SU-DHL-6 (cell line): ENCODE results near the gene PRXL2A.

Experiments
- H2AFZ ChIP-seq: fragments of 200-600 bp; sonication (generic); 2 replicates; pipeline ENCODE4 v1.6.1; 2014; ENCODE audit warnings: low read depth, mild to moderate bottlenecking, moderate library complexity, mixed read lengths, antibody characterized with exemption, low read length; ENCODE audit not compliant: severe bottlenecking
- H3F3A ChIP-seq: fragments of 200-600 bp; shearing (Covaris generic); 2 replicates; pipeline ENCODE4 v1.6.0; 2016; ENCODE audit warnings: antibody characterized with exemption, mild to moderate bottlenecking; ENCODE audit not compliant: insufficient read depth
- H3K27ac ChIP-seq: fragments of 200-600 bp; sonication (generic); 2 replicates; pipeline ENCODE4 v1.5.1; 2016; ENCODE audit warnings: low read depth, mild to moderate bottlenecking, low read length, moderate library complexity, mixed read lengths
- H3K27me3 ChIP-seq: fragments of 200-600 bp; sonication (generic), shearing (Covaris generic); 2 replicates; pipeline ENCODE4 v1.6.0; 2014; ENCODE audit warnings: mild to moderate bottlenecking, low read length
- H3K36me3 ChIP-seq: fragments of 200-600 bp; sonication (generic); 2 replicates; pipeline ENCODE4 v1.6.1; 2014; ENCODE audit warnings: mild to moderate bottlenecking, low read length, mixed read lengths
- H3K4me2 ChIP-seq: fragments of 300-600, 200-600 bp; shearing (Covaris generic), sonication (generic); 2 replicates; pipeline ENCODE4 v1.6.0; 2014; ENCODE audit warnings: low read length, low read depth, mild to moderate bottlenecking; ENCODE audit not compliant: poor library complexity, severe bottlenecking
- H3K4me3 ChIP-seq: fragments of 200-600 bp; sonication (generic); 2 replicates; pipeline ENCODE4 v1.5.1; 2014; ENCODE audit warnings: antibody characterized with exemption, low read length, mild to moderate bottlenecking, mixed read lengths; ENCODE audit not compliant: insufficient read depth, poor library complexity, severe bottlenecking
- H3K79me2 ChIP-seq: fragments of 200-600 bp; sonication (generic); 2 replicates; pipeline ENCODE4 v1.6.1; 2014; ENCODE audit warnings: mild to moderate bottlenecking, low read length, moderate library complexity; ENCODE audit not compliant: insufficient read depth
- H3K9ac ChIP-seq: fragments of 200-600 bp; sonication (generic); 2 replicates; pipeline ENCODE4 v1.7.0; 2014; ENCODE audit warnings: mild to moderate bottlenecking, low read length
- H3K9me2 ChIP-seq: fragments of 200-600 bp; sonication (generic); replicated peaks from 2 replicates; pipeline ENCODE4 v1.6.1; 2014; ENCODE audit warnings: low read length; ENCODE audit not compliant: insufficient read depth
- H3K9me3 ChIP-seq: fragments of 200-600 bp; sonication (generic); 2 replicates; pipeline ENCODE4 v1.6.1; 2014; ENCODE audit warnings: low read length, mixed read lengths; ENCODE audit not compliant: insufficient read depth
- H4K20me1 ChIP-seq: fragments of 200-600 bp; sonication (generic); 2 replicates; pipeline ENCODE4 v1.6.1; 2014; ENCODE audit warnings: low read depth, mild to moderate bottlenecking, antibody characterized with exemption, low read length, moderate library complexity, mixed read lengths
- EZH2phosphoT487 ChIP-seq: fragments of 200-600 bp; sonication (generic), shearing (Covaris generic); conservative IDR thresholded peaks from 2 replicates; pipeline ENCODE4 v1.6.1; 2018; ENCODE audit warnings: mild to moderate bottlenecking, antibody characterized with exemption, low read length, moderate library complexity, mixed read lengths
- TF ChIP-seq, protein P1 (sequence below): fragments of 200-600 bp; sonication (generic); IDR thresholded peaks from one replicate; pipeline ENCODE4 v1.5.1; 2017; ENCODE audit warnings: antibody characterized with exemption, mild to moderate bottlenecking, low read length, moderate library complexity; ENCODE audit not compliant: insufficient read depth, poor library complexity, severe bottlenecking

Gene PRXL2A

DNA sequence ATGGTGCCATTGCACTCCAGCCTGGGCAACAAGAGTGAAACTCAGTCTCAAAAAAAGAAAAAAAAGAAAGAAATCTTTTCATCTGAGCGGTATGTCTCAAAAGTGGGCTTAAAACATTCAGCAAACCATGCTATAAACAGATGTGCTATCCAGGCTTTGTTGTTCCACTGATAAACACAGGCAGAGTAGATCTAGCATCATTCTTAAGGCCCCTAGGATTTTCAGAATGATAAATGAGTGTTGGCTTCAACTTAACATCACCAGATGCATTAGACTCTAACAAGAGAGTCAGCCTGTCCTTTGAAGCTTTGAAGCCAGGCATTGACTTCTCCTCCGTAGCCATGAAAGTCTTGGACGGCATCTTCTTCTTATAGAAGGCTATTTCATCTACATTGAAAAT is 28.6 kb upstream of the PRXL2A start:
- no peak overlapping the region for H2AFZ ChIP-seq
- no peak overlapping the region for H3K4me3 ChIP-seq
- TF ChIP-seq, protein P1, sequence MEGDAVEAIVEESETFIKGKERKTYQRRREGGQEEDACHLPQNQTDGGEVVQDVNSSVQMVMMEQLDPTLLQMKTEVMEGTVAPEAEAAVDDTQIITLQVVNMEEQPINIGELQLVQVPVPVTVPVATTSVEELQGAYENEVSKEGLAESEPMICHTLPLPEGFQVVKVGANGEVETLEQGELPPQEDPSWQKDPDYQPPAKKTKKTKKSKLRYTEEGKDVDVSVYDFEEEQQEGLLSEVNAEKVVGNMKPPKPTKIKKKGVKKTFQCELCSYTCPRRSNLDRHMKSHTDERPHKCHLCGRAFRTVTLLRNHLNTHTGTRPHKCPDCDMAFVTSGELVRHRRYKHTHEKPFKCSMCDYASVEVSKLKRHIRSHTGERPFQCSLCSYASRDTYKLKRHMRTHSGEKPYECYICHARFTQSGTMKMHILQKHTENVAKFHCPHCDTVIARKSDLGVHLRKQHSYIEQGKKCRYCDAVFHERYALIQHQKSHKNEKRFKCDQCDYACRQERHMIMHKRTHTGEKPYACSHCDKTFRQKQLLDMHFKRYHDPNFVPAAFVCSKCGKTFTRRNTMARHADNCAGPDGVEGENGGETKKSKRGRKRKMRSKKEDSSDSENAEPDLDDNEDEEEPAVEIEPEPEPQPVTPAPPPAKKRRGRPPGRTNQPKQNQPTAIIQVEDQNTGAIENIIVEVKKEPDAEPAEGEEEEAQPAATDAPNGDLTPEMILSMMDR, result no peak
- no peak for TF ChIP-seq EZH2phosphoT487
- no peaks in the 10 kb centered on the region for H3K36me3 ChIP-seq
- H3K27me3 ChIP-seq, result no peaks in the 10 kb centered on the region
- H3K9ac ChIP-seq, result no peak overlapping the region
- H3F3A ChIP-seq, result no peaks in the 10 kb centered on the region
- H3K9me2 ChIP-seq, result no peaks in the 10 kb centered on the region
- H3K4me2 ChIP-seq, result no peak overlapping the region
- no peaks in the 10 kb centered on the region for H3K9me3 ChIP-seq
- H4K20me1 ChIP-seq, result no peaks in the 10 kb centered on the region
- no peak overlapping the region for H3K27ac ChIP-seq
- no peaks in the 10 kb centered on the region for H3K79me2 ChIP-seq

DNA sequence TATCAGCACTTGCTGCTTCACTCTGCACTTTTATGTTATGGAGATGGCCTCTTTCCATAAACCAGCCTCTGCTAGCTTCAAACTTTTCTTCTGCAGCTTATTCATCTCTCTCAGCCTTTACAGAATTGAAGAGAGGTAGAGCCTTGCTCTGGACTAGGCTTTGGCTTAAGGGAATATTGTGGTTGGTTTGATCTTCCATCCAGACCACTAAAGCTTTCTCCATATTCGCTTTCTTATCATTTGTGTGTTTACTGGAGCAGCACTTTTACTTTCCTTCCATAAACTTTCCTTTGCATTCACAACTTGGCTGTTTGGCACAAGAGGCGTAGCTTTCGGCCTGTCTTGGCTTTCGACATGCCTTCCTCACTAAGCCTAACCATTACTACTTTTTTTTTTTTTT is 28.2 kb upstream of the PRXL2A start:
- H3F3A ChIP-seq, result no peaks in the 10 kb centered on the region
- no peak overlapping the region for H3K9ac ChIP-seq
- no peaks in the 10 kb centered on the region for H4K20me1 ChIP-seq
- H3K27ac ChIP-seq, result no peak overlapping the region
- no peak overlapping the region for H3K4me2 ChIP-seq
- no peak overlapping the region for H2AFZ ChIP-seq
- TF ChIP-seq, protein P1, result no peak
- no peak for TF ChIP-seq EZH2phosphoT487
- H3K27me3 ChIP-seq, result no peaks in the 10 kb centered on the region
- no peaks in the 10 kb centered on the region for H3K9me2 ChIP-seq
- no peak overlapping the region for H3K4me3 ChIP-seq
- H3K79me2 ChIP-seq, result no peaks in the 10 kb centered on the region
- no peaks in the 10 kb centered on the region for H3K36me3 ChIP-seq
- no peaks in the 10 kb centered on the region for H3K9me3 ChIP-seq

DNA sequence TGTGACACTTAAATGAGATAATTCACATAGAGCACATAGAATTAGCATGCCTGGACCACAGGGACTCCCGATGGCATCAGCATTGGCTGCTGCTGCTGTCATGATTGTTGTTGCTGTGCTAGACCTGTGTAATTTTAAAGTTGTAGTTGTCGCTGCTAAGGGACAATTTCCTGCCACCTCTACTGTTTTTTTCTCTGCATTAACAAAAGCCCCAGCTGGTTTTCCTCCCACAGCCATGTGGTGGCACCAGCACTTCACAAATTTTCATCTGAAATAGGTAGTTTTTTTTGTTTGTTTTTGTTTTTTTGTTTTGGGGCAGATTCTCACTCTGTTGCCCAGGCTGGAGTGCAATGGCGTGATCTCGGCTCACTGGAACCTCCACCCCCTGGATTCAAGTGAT is 25.4 kb upstream of the PRXL2A start:
- Histone ChIP-seq H3K79me2 (no peaks in the 10 kb centered on the region), H3K9me3 (no peaks in the 10 kb centered on the region), H2AFZ (no peak overlapping the region), H3K9ac (no peak overlapping the region), H3K27me3 (no peaks in the 10 kb centered on the region), H3F3A (no peaks in the 10 kb centered on the region), H3K27ac (no peak overlapping the region), H3K9me2 (no peaks in the 10 kb centered on the region), H4K20me1 (no peaks in the 10 kb centered on the region), H3K4me3 (no peak overlapping the region), H3K4me2 (no peak overlapping the region), H3K36me3 (no peaks in the 10 kb centered on the region)
- TF ChIP-seq, protein P1, result peak; percentile 60
- no peak for TF ChIP-seq EZH2phosphoT487

DNA sequence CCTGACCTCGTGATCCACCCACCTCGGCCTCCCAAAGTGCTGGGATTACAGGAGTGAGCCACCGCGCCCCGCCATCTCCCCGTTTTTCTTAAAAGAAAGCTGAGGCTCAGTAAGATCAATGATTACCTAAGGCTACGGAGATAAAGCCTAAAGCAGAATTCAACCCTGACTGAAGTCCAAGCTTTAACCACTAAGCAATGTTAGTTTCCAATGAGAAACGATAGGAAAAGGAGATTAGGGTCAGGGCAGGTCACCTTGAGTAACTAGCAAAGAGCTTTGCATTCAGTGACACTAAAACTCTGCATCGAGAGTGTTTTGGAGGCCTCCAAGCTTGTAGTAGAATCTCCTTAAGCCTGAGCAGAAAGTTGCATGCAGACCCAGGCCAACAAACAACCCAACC is 17.6 kb upstream of the PRXL2A start:
- Histone ChIP-seq H3F3A (no peaks in the 10 kb centered on the region), H3K27me3 (no peaks in the 10 kb centered on the region), H3K4me3 (no peak overlapping the region), H3K9ac (no peak overlapping the region), H3K9me3 (no peaks in the 10 kb centered on the region), H3K36me3 (no peaks in the 10 kb centered on the region), H3K9me2 (no peaks in the 10 kb centered on the region), H3K27ac (no peak overlapping the region), H3K4me2 (no peak overlapping the region), H4K20me1 (no peaks in the 10 kb centered on the region), H2AFZ (no peak overlapping the region), H3K79me2 (no peaks in the 10 kb centered on the region)
- TF ChIP-seq, protein P1, result no peak
